GM18907 (cell line): Measurements from ENCODE around the gene GTF2H4.

ENCODE experiments used
- ATAC-seq: cut with Tn5 transposase; IDR thresholded peaks from one replicate; pipeline ENCODE4 v1.9.1; 2021; ENCODE audit warnings: mild to moderate bottlenecking, moderate library complexity; ENCODE audit not compliant: unreplicated experiment

The GTF2H4 gene

GRCh38 chr6:30882204-30882758, 25.7 kb upstream of the GTF2H4 start:
- ATAC-seq: no peak

DNA sequence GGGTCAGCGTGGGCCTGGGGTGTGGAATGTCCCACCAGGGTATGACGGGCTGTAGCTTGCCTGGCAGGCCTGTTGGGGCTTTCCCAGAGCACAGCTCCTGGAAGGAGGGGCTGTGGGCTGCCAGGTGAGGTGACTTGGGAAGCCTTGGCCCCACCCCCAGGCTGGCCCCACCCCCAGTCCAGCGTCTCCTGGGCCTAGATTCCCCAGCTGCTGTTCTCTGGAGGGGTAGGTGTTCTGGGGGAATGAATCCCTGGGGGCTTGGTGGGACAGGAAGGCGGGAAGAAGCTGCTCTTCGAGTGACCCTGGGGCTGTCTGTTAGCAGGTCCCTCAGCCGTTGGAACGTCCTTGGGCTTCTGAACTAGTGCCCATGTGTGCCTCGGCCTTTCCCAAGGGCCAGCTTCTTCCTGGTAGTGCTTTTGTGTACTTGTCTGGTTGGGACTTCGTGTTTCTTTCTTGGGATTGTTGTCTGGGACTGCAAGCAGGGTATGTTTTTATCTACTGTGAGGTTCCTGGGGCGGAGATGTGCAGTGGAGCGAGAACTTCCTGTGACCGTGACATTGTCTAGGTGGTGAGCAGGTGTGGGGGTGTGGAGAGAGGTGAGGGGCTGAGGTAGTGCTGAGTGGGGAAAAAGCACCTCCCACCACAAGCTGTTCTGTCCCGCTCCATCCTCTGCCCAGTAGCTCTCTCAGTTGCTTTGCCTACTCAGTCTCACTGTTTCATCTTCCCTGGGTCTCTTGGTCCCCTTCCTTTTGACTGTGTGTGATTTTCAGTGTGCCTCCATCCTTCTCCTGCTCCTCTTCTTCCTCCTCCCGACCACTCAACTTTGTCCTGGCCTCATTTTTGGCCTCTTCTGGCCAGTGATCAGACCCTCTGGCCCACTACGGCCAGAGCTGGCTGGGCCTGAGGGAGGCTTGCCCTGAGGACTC, 25.0 kb upstream of the GTF2H4 start:
- no peak for ATAC-seq

GRCh38 chr6:30883685-30884520, 24.1 kb upstream of the GTF2H4 start, which contains the start of gene DDR1:
DDR1 (plus strand) TSS chr6:30884519; CDS start chr6:30888730, 4,211 bp downstream.
- ATAC-seq: no peak

GRCh38 chr6:30884521-30885480, 23.2 kb upstream of the GTF2H4 start:
- ATAC-seq: no peak

DNA sequence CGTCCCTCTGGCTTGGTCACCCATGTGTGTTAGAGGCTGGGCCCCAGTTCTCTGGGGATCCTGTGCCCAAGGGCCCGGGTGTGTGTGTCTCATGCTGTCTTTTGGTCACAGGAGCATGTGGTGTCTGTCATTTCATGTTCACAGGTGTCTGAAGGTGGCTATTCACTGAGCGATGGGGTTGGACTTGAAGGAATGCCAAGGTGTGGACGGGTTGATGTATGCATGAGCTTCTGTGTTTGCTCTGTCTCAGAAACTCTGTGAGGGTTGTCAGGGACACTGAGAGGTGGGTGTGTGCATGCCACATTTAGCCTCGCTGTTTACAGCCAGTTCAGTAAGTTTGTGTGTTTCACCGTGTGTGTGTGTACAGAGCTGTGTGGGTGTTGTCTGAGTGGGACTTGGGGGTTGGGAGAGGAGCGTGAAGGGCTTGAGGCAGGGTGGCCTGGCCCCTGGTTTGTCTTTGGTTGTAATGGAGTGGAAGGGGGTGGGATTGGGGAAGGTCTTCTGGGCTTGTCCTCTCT, 22.5 kb upstream of the GTF2H4 start:
- ATAC-seq: no peak

DNA sequence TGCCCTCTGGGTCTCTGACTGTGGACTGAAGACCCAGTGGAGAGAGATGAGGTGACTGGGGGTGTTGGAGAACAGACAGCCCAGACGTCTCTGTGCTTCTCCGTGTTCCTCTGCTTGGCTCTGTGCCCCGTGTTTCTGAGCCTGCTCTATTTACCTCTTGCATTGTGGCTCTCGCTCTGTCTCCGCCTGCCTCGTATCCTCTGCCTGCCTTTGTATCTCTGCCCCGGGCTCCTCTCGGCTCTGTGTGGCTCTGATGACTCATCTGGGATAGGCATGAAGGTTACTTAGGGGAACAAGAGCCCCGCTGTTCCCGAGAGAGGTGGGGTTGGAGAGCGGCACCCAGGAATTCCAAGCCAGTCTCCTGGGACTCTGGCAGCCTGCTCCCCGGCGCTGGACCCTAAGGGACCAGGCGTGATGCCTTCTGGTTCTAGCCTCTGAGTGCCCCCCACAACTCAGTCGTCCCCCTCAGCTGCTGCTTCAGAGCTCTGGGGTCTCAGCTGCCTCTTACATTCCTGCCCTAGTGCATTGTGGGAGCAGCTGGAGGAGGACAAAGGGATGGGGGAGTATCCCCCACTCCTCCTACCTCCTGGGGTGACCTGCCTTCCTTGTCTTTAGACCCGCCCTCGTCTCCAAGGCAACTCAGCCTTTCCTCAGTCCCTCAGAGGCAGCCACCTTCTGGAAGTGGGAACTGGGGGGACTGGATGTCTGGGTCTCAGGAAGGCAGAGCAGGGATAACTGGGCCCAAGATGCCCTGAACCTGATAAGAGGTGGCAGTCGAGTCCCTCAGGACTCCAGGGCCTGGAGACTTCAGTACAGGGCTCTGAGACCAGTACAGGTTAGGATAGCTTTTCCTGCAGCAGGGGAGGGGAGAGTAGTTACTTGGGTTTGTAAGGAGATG, 21.8 kb upstream of the GTF2H4 start:
- no peak for ATAC-seq

GRCh38 chr6:30886897-30887255, 21.1 kb upstream of the GTF2H4 start:
- ATAC-seq: no peak

DNA sequence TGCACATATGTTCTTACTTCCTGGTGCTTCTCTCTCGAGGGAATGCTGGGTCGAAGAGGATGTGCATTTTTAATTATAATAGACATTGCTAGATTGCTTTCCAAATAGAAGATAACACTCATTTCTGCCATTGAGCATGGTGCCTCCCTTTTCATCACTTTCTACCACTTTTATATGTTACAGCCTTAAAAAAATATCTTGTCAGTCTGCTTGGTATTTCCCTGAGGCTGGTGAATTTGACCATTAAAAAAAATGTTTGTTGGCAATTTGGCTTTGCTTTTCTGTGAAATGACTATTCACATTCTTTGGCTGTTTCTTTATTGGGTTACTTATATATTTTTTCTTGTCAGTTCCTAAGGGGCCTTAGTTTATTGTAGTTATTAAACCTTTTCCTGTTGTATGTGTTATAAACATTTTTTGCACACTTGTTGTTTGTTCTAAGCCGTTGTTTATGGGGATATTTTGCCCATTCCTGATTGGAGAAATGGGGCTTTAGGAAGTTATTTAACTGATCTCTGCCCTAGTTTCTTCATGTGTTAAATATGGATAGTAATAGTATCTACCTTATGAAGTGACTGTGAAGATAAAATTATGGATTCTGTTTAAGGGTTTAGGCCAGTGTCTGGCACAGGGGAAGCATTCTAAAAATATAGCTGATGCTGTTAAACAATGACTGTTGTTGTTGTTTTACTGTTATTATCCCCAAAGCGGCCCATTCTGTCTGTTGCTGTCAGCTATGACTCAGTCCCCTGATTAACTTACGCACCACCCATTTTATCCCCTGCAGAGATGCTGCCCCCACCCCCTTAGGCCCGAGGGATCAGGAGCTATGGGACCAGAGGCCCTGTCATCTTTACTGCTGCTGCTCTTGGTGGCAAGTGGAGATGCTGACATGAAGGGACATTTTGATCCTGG, 19.8 kb upstream of the GTF2H4 start:
- no peak for ATAC-seq

DNA sequence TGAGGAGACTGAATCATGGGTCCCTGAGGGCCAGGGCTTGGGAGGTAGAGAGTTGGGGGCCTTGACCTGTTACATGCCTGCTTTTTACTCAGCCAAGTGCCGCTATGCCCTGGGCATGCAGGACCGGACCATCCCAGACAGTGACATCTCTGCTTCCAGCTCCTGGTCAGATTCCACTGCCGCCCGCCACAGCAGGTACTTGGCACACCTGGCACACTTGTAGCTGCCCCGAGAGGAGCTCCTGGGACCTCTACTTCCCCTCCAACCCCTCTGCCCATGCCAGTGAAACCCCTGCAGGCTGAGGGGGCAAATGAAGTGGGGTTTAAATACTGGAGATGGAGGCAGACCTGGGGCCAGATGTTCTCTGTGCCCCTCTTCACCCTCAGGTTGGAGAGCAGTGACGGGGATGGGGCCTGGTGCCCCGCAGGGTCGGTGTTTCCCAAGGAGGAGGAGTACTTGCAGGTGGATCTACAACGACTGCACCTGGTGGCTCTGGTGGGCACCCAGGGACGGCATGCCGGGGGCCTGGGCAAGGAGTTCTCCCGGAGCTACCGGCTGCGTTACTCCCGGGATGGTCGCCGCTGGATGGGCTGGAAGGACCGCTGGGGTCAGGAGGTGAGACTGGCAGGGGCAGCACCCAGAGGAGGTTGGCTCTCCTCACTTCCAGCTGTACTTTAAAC, 19.1 kb upstream of the GTF2H4 start:
- ATAC-seq: no peak

DNA sequence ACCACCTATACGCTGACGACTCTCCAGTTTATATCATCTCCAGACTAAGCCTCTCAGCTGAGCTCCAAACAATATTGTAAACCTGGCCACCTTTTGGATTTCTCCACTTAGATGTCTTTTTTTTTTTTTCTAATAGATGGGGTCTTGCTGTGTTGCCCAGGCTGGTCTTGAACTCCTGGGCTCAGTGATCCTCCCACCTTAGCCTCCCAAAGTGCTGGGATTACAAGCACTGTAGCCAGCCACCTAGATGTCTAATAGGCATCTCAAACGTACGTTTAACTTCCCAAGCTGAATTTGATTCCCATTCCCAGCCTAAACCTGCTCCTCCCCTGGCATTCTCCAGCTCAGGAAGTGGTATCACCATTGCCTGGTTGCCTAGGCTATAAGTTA, 18.5 kb upstream of the GTF2H4 start:
- ATAC-seq: no peak

- no peak for ATAC-seq
Measured at GRCh38 chr6:30889921-30890645, 17.9 kb upstream of the GTF2H4 start.

DNA sequence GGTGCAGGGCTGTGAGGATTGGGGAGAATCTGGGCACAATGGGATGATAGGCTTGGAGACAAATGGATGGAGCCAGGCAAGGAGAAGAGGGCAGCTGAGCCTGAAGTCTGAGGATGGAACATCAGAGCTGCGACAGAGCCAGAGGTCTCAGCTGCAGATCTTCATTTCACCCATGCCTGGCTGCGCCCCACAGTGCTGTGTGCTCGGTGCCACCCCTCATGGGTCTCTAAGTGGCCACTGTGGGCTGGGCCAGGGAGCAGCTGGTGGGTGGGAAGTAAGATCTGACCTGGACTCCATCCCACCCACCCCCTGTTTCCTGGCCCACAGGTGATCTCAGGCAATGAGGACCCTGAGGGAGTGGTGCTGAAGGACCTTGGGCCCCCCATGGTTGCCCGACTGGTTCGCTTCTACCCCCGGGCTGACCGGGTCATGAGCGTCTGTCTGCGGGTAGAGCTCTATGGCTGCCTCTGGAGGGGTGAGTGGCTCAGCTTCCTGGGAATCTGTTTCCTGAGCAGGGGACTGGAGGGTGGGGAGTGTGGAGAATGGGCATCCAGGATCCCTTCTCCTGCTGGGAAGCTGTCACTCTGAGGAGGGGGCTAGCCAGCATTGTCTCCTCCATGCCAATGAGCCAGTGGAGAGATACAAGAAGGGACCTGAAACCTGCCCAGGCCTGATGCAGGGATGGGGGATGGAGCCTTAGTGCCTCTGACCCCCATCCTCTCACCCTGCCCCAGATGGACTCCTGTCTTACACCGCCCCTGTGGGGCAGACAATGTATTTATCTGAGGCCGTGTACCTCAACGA, 17.2 kb upstream of the GTF2H4 start:
- no peak for ATAC-seq

- ATAC-seq: no peak
Measured at GRCh38 chr6:30891450-30891723, 16.6 kb upstream of the GTF2H4 start.

GRCh38 chr6:30891816-30892538, 16.0 kb upstream of the GTF2H4 start:
- ATAC-seq: no peak

DNA sequence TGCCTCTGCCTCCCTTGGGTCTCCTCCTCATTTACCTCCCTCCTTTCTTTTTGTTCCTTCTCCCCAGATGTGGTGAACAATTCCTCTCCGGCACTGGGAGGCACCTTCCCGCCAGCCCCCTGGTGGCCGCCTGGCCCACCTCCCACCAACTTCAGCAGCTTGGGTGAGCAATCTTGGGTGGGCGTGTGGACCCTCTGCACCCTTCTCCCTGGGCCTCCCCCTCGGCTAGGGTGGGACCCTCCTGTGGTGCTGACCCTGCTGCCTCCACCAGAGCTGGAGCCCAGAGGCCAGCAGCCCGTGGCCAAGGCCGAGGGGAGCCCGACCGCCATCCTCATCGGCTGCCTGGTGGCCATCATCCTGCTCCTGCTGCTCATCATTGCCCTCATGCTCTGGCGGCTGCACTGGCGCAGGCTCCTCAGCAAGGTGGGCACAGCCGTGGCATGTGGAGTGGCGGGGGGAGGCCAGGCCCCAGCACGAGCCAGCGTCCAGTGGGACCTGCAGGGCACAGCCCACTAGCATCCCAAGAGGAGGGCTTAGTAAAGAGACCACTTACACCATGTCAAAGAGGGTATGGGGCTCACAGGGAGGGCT, 14.9 kb upstream of the GTF2H4 start:
- ATAC-seq: no peak
